HCT116 (cell line): ENCODE measurements around the gene WFDC5. TPM values are rescaled to one million over a fixed set of nuclear protein-coding genes. Genes with fewer than 3 reads are reported as not detected.

Experiments
- ATAC-seq: fragments of 200-7000 bp; cut with Tn5 transposase; 2 replicates; pipeline ENCODE4 v1.9.1; 2020; ENCODE audit warnings: mild to moderate bottlenecking, moderate library complexity
- BruUV-seq: library from RNA; stranded (reverse); fragments of 400-500 nt; replicated peaks from 2 replicates; lab custom pipeline; 2021; lab: Mats Ljungman, UMichigan
- CTCF ChIA-PET: fragments of 300-600 bp; sonication (Branson Sonifier 250); formaldehyde crosslinking; loops from one replicate; lab custom pipeline; 2021; ENCODE audit warnings: antibody characterized with exemption; lab: Charles Lee
- POLR2A ChIA-PET: fragments of 300-600, 350-600 bp; sonication (Branson Sonifier 250); formaldehyde crosslinking; loops from one replicate; lab custom pipeline; 2021; ENCODE audit warnings: antibody characterized with exemption; lab: Charles Lee
- RAD21 ChIA-PET, 2 experiments: fragments of 300-600 bp; sonication (Branson Sonifier 250); formaldehyde crosslinking; loops; one replicate each; lab custom pipeline; 2023; ENCODE audit warnings: low total read pairs in 2 of 2; ENCODE audit not compliant: uncharacterized antibody in 2 of 2, unreplicated experiment in 2 of 2, low non-redundant PET in 1 of 2; lab: Charles Lee
- DNase-seq: peaks from one replicate; pipeline ENCODE4 v3.0.0-alpha.2; 2010; ENCODE audit warnings: low read depth, low spot score
- H2AFZ ChIP-seq: fragments of 200-600 bp; shearing (Covaris generic), sonication (generic); 2 replicates; pipeline ENCODE4 v1.6.1; 2017; ENCODE audit warnings: low read depth, mixed run types, mixed read lengths, antibody characterized with exemption, low read length; ENCODE audit not compliant: poor library complexity, severe bottlenecking
- H3K27ac ChIP-seq: 2 replicates; pipeline ENCODE4 v1.5.1; 2012; ENCODE audit warnings: low read depth, low read length
- H3K27me3 ChIP-seq: fragments of 200-600 bp; sonication (generic); 2 replicates; pipeline ENCODE4 v1.6.1; 2016; ENCODE audit warnings: mixed run types, low read length, mixed read lengths; ENCODE audit not compliant: insufficient read depth
- H3K36me3 ChIP-seq, 2 experiments: fragments of 200-500 bp in 1 of 2; fragments of 200-600 bp in 1 of 2; sonication (Bioruptor generic) in 1 of 2; sonication (generic) in 1 of 2; 2 replicates each; pipeline versions ENCODE4 v1.5.1 to v1.6.1; 2014 to 2016; ENCODE audit warnings: low read length in 2 of 2, inconsistent platforms in 1 of 2, mixed read lengths in 1 of 2, mixed run types in 1 of 2; ENCODE audit not compliant: insufficient read depth in 2 of 2, control insufficient read depth in 1 of 2
- H3K4me1 ChIP-seq, 2 experiments: fragments of 200-600 bp in 1 of 2; sonication (generic) in 1 of 2; 2 replicates each; pipeline versions ENCODE4 v1.5.1 to v1.6.1; 2012 to 2017; ENCODE audit warnings: low read length in 2 of 2, inconsistent platforms in 1 of 2, mild to moderate bottlenecking in 1 of 2, mixed read lengths in 1 of 2, mixed run types in 1 of 2, moderate library complexity in 1 of 2; ENCODE audit not compliant: insufficient read depth in 2 of 2, control insufficient read depth in 1 of 2
- H3K4me2 ChIP-seq: fragments of 200-600 bp; sonication (generic); 2 replicates; pipeline ENCODE4 v1.6.1; 2017; ENCODE audit warnings: mixed run types, low read length, mixed read lengths
- H3K4me3 ChIP-seq, 2 experiments: fragments of 200-600 bp in 1 of 2; sonication (generic) in 1 of 2; replicated peaks in 1 of 2; 2 replicates each; pipeline ENCODE4 v1.5.1; 2011 to 2016; ENCODE audit warnings: low read length in 2 of 2, control low read depth in 1 of 2, low read depth in 1 of 2, mild to moderate bottlenecking in 1 of 2, mixed read lengths in 1 of 2, mixed run types in 1 of 2
- H3K79me2 ChIP-seq: fragments of 200-600 bp; sonication (generic); 2 replicates; pipeline ENCODE4 v1.6.1; 2017; ENCODE audit warnings: mild to moderate bottlenecking, mixed run types, low read length, moderate library complexity, mixed read lengths; ENCODE audit not compliant: insufficient read depth
- H3K9ac ChIP-seq: fragments of 200-600 bp; sonication (generic); 2 replicates; pipeline ENCODE4 v1.6.1; 2016; ENCODE audit warnings: low read length, mixed read lengths
- H3K9me2 ChIP-seq: fragments of 200-600 bp; sonication (generic), shearing (Covaris generic); 2 replicates; pipeline ENCODE4 v1.6.1; 2017; ENCODE audit warnings: mixed run types, mild to moderate bottlenecking, moderate library complexity; ENCODE audit not compliant: insufficient read depth
- H3K9me3 ChIP-seq, 2 experiments: fragments of 200-500 bp in 1 of 2; fragments of 200-600 bp in 1 of 2; sonication (Bioruptor generic) in 1 of 2; sonication (generic) in 1 of 2; 2 replicates each; pipeline ENCODE4 v1.6.1; 2014 to 2017; ENCODE audit warnings: low read length in 2 of 2, mixed read lengths in 2 of 2, inconsistent platforms in 1 of 2, low read depth in 1 of 2, mild to moderate bottlenecking in 1 of 2, mixed run types in 1 of 2, moderate library complexity in 1 of 2; ENCODE audit not compliant: control insufficient read depth in 1 of 2, insufficient read depth in 1 of 2
- H4K20me1 ChIP-seq: fragments of 200-600 bp; sonication (generic), shearing (Covaris generic); 2 replicates; pipeline ENCODE4 v1.6.1; 2017; ENCODE audit warnings: mixed run types, mild to moderate bottlenecking, moderate library complexity; ENCODE audit not compliant: insufficient read depth
- ATF3 ChIP-seq: IDR thresholded peaks from 2 replicates; pipeline ENCODE4 v1.6.1; 2012
- CEBPB ChIP-seq: IDR thresholded peaks from 2 replicates; pipeline ENCODE4 v1.6.1; 2012; ENCODE audit warnings: low read depth
- CTCF ChIP-seq, 3 experiments: fragments of 200-600 bp in 1 of 3; sonication (generic) in 1 of 3; IDR thresholded peaks in 2 of 3; conservative IDR thresholded peaks in 1 of 3; 2 replicates each; pipeline ENCODE4 v1.5.1; 2012 to 2017; ENCODE audit warnings: low read depth in 2 of 3, low read length in 2 of 3, antibody characterized with exemption in 1 of 3, borderline replicate concordance in 1 of 3, control low read depth in 1 of 3, mild to moderate bottlenecking in 1 of 3, mixed read lengths in 1 of 3, mixed run types in 1 of 3, moderate library complexity in 1 of 3; ENCODE audit not compliant: insufficient read depth in 1 of 3
- ELF1 ChIP-seq: IDR thresholded peaks from 2 replicates; pipeline ENCODE4 v1.6.1; 2012; ENCODE audit warnings: low read depth, borderline replicate concordance
- FOSL1 ChIP-seq: IDR thresholded peaks from 2 replicates; pipeline ENCODE4 v1.6.1; 2012; ENCODE audit warnings: low read depth
- POLR2A ChIP-seq: IDR thresholded peaks from 2 replicates; pipeline ENCODE4 v1.7.0; 2011; ENCODE audit warnings: borderline replicate concordance; ENCODE audit not compliant: insufficient read depth, insufficient read length; ENCODE audit errors: extremely low read depth
- POLR2AphosphoS5 ChIP-seq: IDR thresholded peaks from 2 replicates; pipeline ENCODE4 v1.6.1; 2011; ENCODE audit warnings: mild to moderate bottlenecking, low read depth, low read length, moderate library complexity
- RAD21 ChIP-seq: IDR thresholded peaks from 2 replicates; pipeline ENCODE4 v1.6.1; 2012; ENCODE audit warnings: low read depth, mild to moderate bottlenecking
- REST ChIP-seq: IDR thresholded peaks from 2 replicates; pipeline ENCODE4 v1.6.1; 2012; ENCODE audit warnings: low read depth
- SRF ChIP-seq: IDR thresholded peaks from 2 replicates; pipeline ENCODE4 v1.6.1; 2012; ENCODE audit warnings: low read depth
- ZFX ChIP-seq: fragments of 450-650 bp; IDR thresholded peaks from 2 replicates; pipeline ENCODE4 v1.6.1; 2017
- ZNF274 ChIP-seq: fragments of 200-500 bp; sonication (Bioruptor generic); IDR thresholded peaks from 2 replicates; pipeline ENCODE4 v1.6.1; 2014; ENCODE audit warnings: mild to moderate bottlenecking, low read depth, low read length, inconsistent platforms
- intact Hi-C: fragments of 100-400 bp; cut with micrococcal nuclease; formaldehyde crosslinking; loops from 2 replicates; pipeline ENCODE4 v1.10.0; 2022
- total RNA-seq: library from RNA; stranded (reverse); gene quantifications from one replicate; pipeline ENCODE4 v1.2.1, GENCODE V29; 2021; ENCODE audit not compliant: unreplicated experiment
- TF ChIP-seq, protein P1 (sequence below): IDR thresholded peaks from 2 replicates; pipeline ENCODE4 v1.6.1; 2011; ENCODE audit warnings: mild to moderate bottlenecking, low read length, moderate library complexity; ENCODE audit not compliant: insufficient replicate concordance; ENCODE audit errors: extremely low read depth

WFDC5 gene
- total RNA-seq, 1 experiment from 2014 or later, result not detected

DNA sequence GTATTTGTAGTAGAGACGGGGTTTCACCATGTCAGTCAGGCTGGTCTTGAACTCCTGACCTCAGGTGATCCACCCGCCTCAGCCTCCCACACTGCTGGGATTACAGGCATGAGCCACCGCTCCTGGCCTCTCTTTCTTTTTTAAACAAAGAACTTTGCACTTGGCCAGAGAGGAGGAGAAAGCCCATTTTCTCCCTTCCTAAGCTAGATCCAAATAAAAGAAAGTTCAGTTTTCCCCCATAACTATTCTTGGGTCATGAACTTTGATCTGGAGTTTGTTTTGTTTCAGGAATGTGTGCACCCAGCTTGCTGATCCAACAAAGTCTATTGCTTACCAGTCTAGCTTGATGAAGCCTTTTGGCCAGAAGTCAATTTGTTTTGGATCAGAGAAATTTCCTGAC, 37.4 kb downstream of the WFDC5 start:
- DNase-seq, result no peak
- Histone ChIP-seq H3K27ac (no peak overlapping the region), H3K4me1 (no peaks in the 10 kb centered on the region), H3K4me3 (no peak overlapping the region), H3K9me3 (no peaks in the 10 kb centered on the region), H3K36me3 (peaks cover 7 to 13% of the 10 kb centered on the region in 2 experiments; a peak in 3 of 4 replicates), H3K79me2 (no peaks in the 10 kb centered on the region), H3K27me3 (no peaks in the 10 kb centered on the region), H2AFZ (no peak overlapping the region), H3K9me2 (no peaks in the 10 kb centered on the region), H3K9ac (no peak overlapping the region), H4K20me1 (peaks cover 4% of the 10 kb centered on the region; the same call in 1 of the 2 replicates), H3K4me2 (no peak overlapping the region)
- BruUV-seq, result no TSS peak
- ATAC-seq, result no peak
- ChIA-PET POLR2A (no interaction called here), RAD21 (no interaction called here), CTCF (no interaction called here)
- intact Hi-C loops, result no loop called here
- TF ChIP-seq REST (no peak), FOSL1 (no peak), ELF1 (no peak), RAD21 (no peak), ZNF274 (no peak), SRF (no peak), ZFX (no peak), POLR2AphosphoS5 (no peak), CEBPB (no peak), POLR2A (no peak), ATF3 (no peak), CTCF (IDR thresholded peaks at IDR 0.05 in 2 of 3, conservative IDR thresholded peaks at IDR 0.05 in 1 of 3; ENCODE audit: borderline replicate concordance in 1 of 3, insufficient read depth in 1 of 3, low read depth in 2 of 3, low read length in 2 of 3) (no peak)
- TF ChIP-seq, protein P1, sequence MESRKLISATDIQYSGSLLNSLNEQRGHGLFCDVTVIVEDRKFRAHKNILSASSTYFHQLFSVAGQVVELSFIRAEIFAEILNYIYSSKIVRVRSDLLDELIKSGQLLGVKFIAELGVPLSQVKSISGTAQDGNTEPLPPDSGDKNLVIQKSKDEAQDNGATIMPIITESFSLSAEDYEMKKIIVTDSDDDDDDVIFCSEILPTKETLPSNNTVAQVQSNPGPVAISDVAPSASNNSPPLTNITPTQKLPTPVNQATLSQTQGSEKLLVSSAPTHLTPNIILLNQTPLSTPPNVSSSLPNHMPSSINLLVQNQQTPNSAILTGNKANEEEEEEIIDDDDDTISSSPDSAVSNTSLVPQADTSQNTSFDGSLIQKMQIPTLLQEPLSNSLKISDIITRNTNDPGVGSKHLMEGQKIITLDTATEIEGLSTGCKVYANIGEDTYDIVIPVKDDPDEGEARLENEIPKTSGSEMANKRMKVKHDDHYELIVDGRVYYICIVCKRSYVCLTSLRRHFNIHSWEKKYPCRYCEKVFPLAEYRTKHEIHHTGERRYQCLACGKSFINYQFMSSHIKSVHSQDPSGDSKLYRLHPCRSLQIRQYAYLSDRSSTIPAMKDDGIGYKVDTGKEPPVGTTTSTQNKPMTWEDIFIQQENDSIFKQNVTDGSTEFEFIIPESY, result no peak
